ENCODE results near the gene JUNB. TPM values are rescaled to one million over a fixed set of nuclear protein-coding genes. Genes with fewer than 3 reads are reported as not detected.

JUNB gene
- total RNA-seq, 1 donor from 2014 or later = 1,161 TPM

GRCh38 chr19:12821761-12822160 lies 30.5 kb downstream of the JUNB start:
- no peaks in the 10 kb centered on the region for H3K4me1 ChIP-seq
- H3K9me3 ChIP-seq = no peaks in the 10 kb centered on the region
- H3K4me3 ChIP-seq = no peak overlapping the region
- intact Hi-C loops (cut with DNase I) = no loop called here
- TF ChIP-seq CTCF (IDR thresholded peaks at IDR 0.05) (no peak), POLR2A (IDR thresholded peaks at IDR 0.05) (no peak), POLR2AphosphoS5 (IDR thresholded peaks at IDR 0.05; ENCODE audit: insufficient read depth in 1 of 2, low read depth in 1 of 2) (no peak)
- no peak overlapping the region for H3K27ac ChIP-seq
- H3K36me3 ChIP-seq = no peaks in the 10 kb centered on the region
- no peak for DNase-seq (ENCODE audit: extremely low spot score in 2 of 2)
- H3K27me3 ChIP-seq = no peaks in the 10 kb centered on the region

- Histone ChIP-seq H3K27me3 (no peaks in the 10 kb centered on the region), H3K4me1 (no peaks in the 10 kb centered on the region), H3K9me3 (no peaks in the 10 kb centered on the region), H3K36me3 (no peaks in the 10 kb centered on the region), H3K4me3 (no peak overlapping the region), H3K27ac (no peak overlapping the region)
- intact Hi-C loops (cut with DNase I) = no loop called here
- no peak for TF ChIP-seq POLR2AphosphoS5 (IDR thresholded peaks at IDR 0.05; ENCODE audit: insufficient read depth in 1 of 2, low read depth in 1 of 2)
- no peak for TF ChIP-seq CTCF (IDR thresholded peaks at IDR 0.05)
- no peak for TF ChIP-seq POLR2A (IDR thresholded peaks at IDR 0.05)
- DNase-seq (ENCODE audit: extremely low spot score in 2 of 2) = no peak
Observed at GRCh38 chr19:12825254-12826131, 34.2 kb downstream of the JUNB start.

- peaks cover 10% of the 10 kb centered on the region for H3K27me3 ChIP-seq
- no peak for DNase-seq (ENCODE audit: extremely low spot score in 2 of 2)
- H3K36me3 ChIP-seq = no peaks in the 10 kb centered on the region
- H3K9me3 ChIP-seq = no peaks in the 10 kb centered on the region
- no peak overlapping the region for H3K27ac ChIP-seq
- TF ChIP-seq POLR2A (IDR thresholded peaks at IDR 0.05) (no peak), POLR2AphosphoS5 (IDR thresholded peaks at IDR 0.05; ENCODE audit: insufficient read depth in 1 of 2, low read depth in 1 of 2) (no peak), CTCF (IDR thresholded peaks at IDR 0.05) (no peak)
- intact Hi-C loops (cut with DNase I) = no loop called here
- H3K4me1 ChIP-seq = peaks cover 6% of the 10 kb centered on the region
- H3K4me3 ChIP-seq = no peak overlapping the region
Observed at GRCh38 chr19:12828494-12828893, 37.2 kb downstream of the JUNB start.

DNA sequence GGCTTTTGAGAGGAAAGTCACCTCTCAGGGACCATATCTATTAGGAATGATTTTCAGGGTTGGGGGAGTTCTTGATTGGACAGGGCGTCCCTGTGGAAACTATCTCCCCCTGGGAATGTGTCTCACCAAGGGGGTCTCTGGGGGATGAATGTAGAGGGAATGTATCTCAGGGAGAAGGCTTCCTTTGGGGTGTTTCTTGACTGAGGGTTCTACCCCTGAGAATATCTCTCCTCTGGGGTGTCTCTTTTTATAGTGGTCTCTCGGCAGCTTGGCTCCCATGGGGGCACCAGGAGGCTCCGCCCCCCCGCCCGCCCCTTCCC lies 42.1 kb downstream of the JUNB start:
- Histone ChIP-seq H3K36me3 (no peaks in the 10 kb centered on the region), H3K4me3 (peak overlapping the region in 1 of 2 donors; percentile 41), H3K9me3 (no peaks in the 10 kb centered on the region), H3K27me3 (peaks cover 28% of the 10 kb centered on the region), H3K27ac (no peak overlapping the region), H3K4me1 (peaks cover 17% of the 10 kb centered on the region)
- no peak for DNase-seq (ENCODE audit: extremely low spot score in 2 of 2)
- no peak for TF ChIP-seq POLR2AphosphoS5 (IDR thresholded peaks at IDR 0.05; ENCODE audit: insufficient read depth in 1 of 2, low read depth in 1 of 2)
- no peak for TF ChIP-seq POLR2A (IDR thresholded peaks at IDR 0.05)
- no peak for TF ChIP-seq CTCF (IDR thresholded peaks at IDR 0.05)
- intact Hi-C loops (cut with DNase I) = no loop called here
